ENCODE data around the gene WWTR1.

GRCh38 chr3:149686996-149687395 lies 29.2 kb upstream of the WWTR1 start:
- TF ChIP-seq RCOR1 (IDR thresholded peaks at IDR 0.05; ENCODE audit: insufficient replicate concordance, low read length) (no peak), CTCF (conservative IDR thresholded peaks at IDR 0.05; ENCODE audit: low read depth, low read length) (no peak), POLR2A (IDR thresholded peaks at IDR 0.05; ENCODE audit: low read depth, low read length) (no peak), CEBPB (IDR thresholded peaks at IDR 0.05; ENCODE audit: low read depth, low read length) (no peak), SMC3 (IDR thresholded peaks at IDR 0.05; ENCODE audit: low read depth, low read length) (no peak), RAD21 (IDR thresholded peaks at IDR 0.05; ENCODE audit: low read length) (no peak), MAZ (IDR thresholded peaks at IDR 0.05; ENCODE audit: borderline replicate concordance, low read depth, low read length) (no peak), USF2 (IDR thresholded peaks at IDR 0.05; ENCODE audit: low read depth, low read length) (no peak), MAFK (IDR thresholded peaks at IDR 0.05; ENCODE audit: low read depth, low read length) (no peak), RFX5 (IDR thresholded peaks at IDR 0.05; ENCODE audit: low read depth, low read length) (no peak), NFE2L2 (IDR thresholded peaks at IDR 0.05; ENCODE audit: low read depth, low read length) (no peak), CHD1 (IDR thresholded peaks at IDR 0.05; ENCODE audit: low read depth, low read length) (no peak), FOS (IDR thresholded peaks at IDR 0.05; ENCODE audit: low read depth, low read length) (no peak), ELK1 (IDR thresholded peaks at IDR 0.05; ENCODE audit: borderline replicate concordance, low read depth, low read length) (no peak)

Measured in IMR-90 (cell line).